Hepatocyte (in vitro differentiated cells): ENCODE results near the gene TUBGCP5.

Source experiments
- EZH2 ChIP-seq: fragments of 200-600 bp; sonication (generic); IDR thresholded peaks from 2 replicates; pipeline ENCODE4 v1.6.1; 2016; ENCODE audit warnings: antibody characterized with exemption, mild to moderate bottlenecking, borderline replicate concordance
- TF ChIP-seq, protein P1 (sequence below): fragments of 200-600 bp; sonication (generic); IDR thresholded peaks from 2 replicates; pipeline ENCODE4 v1.5.1; 2016; ENCODE audit warnings: antibody characterized with exemption, mild to moderate bottlenecking; ENCODE audit not compliant: poor library complexity

DNA sequence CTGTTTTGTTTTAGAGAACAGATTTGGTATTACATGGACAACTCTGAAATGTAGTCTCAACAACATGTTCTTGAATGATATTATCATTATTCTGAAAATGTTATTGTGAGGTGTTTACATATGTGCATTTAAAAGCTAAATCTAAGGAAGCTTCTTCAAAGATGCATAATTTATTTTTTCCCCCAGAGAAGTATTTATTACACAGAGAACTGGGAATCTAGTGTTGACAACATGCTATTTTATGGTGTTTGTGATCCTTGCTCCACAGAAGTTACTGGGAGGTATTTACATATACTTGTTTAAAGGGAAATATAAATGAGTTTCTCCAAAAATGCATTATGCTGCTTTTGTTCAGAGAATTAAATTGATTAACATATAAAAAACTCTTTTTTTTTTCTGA is 18.3 kb upstream of the TUBGCP5 start:
- TF ChIP-seq, protein P1, sequence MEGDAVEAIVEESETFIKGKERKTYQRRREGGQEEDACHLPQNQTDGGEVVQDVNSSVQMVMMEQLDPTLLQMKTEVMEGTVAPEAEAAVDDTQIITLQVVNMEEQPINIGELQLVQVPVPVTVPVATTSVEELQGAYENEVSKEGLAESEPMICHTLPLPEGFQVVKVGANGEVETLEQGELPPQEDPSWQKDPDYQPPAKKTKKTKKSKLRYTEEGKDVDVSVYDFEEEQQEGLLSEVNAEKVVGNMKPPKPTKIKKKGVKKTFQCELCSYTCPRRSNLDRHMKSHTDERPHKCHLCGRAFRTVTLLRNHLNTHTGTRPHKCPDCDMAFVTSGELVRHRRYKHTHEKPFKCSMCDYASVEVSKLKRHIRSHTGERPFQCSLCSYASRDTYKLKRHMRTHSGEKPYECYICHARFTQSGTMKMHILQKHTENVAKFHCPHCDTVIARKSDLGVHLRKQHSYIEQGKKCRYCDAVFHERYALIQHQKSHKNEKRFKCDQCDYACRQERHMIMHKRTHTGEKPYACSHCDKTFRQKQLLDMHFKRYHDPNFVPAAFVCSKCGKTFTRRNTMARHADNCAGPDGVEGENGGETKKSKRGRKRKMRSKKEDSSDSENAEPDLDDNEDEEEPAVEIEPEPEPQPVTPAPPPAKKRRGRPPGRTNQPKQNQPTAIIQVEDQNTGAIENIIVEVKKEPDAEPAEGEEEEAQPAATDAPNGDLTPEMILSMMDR: no peak
- no peak for TF ChIP-seq EZH2
